HG02763 (cell line): ENCODE results near the gene PHRF1.

ENCODE experiments used
- ATAC-seq: cut with Tn5 transposase; IDR thresholded peaks from one replicate; pipeline ENCODE4 v1.9.1; 2021; ENCODE audit warnings: mild to moderate bottlenecking, moderate library complexity; ENCODE audit not compliant: unreplicated experiment

Gene PHRF1

DNA sequence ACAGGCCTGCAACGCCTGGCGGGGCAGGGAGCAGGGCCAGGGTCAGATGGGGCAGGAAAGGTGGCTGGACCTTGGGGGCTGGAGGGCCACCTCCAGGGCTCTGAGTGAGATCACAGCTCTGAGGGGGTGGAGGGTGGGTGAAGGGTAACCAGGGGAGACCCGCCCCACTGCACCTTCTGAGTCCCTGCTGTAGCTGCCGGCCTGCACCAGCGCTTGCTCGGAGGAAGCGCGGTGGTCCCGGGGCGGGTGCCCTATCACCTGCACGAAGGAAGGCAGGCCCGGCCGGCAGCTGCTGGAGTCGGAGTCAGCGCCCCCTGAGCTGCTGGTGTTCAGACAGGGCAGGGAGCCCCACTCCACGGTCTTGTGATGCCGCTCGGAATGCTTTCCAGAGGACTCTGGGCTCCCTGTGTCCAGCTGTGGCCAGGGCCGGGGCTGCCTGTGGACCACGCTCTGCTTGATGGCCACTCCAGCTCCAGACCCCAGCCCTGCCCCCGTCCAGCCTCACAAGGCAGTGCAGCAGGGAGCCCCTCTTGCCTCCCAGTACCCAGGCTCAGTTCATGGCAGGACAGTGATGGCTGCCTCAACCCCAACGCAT lies 19.5 kb upstream of the PHRF1 start:
- ATAC-seq, result no peak

DNA sequence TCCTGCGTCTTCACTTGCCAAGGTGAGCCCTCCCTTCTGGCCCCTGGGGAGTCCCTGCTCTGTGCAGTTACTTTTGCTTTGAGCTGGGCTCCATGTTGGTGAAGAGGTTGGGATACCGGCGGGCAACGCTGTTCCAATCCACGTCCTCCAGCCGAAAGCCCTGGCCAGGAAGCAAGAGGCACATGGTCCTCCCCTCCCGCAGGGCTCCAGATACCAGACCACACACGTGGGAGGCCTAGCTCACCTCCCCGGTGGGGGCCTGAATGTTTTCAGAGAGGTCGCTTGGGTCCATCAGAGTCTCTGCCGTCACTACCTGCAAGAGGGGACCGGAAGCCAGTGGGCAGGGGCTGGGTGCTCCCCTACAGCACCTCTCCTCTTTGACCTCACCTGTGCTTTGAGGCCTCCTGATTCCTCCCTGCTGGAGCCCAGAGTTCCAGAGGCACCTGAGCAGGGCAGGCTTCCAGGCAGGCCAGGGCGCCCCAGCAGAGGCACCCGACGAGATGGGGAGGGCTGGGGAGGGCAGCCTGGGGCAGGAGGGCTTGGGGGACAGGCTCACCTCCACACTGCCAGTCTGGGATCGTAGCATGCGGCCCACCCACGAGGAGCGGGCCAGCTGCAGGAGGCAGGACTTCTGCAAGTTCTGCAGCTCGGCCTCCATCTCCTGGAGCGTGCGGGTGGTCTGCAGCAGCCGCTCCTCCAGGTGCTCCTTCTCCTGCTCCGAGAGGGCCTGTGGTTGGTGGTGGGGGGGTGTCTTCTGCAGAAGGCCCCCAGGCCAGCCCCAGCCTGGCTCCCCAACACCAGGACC lies 18.7 kb upstream of the PHRF1 start:
- ATAC-seq, result no peak

DNA sequence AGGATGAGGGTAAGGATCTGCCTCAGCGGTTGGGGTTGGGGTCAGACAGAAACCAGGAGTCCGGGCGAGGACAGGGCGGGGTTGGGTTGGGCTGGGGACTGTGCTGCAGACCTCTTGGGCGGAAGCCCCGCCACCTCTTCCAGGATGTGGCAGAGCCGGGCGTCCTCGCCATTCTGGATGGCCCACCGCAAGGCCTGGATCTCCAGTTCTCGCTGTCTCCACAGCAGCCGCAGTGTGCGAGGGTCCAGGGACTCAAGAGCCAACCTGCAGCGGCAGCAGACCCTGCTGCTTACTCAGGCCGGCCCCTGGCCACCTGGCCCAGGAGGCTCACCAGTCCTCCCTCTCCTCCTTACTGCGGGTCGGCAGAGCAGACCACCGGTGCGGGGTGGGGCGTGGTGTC lies 17.8 kb upstream of the PHRF1 start:
- ATAC-seq, result no peak

DNA sequence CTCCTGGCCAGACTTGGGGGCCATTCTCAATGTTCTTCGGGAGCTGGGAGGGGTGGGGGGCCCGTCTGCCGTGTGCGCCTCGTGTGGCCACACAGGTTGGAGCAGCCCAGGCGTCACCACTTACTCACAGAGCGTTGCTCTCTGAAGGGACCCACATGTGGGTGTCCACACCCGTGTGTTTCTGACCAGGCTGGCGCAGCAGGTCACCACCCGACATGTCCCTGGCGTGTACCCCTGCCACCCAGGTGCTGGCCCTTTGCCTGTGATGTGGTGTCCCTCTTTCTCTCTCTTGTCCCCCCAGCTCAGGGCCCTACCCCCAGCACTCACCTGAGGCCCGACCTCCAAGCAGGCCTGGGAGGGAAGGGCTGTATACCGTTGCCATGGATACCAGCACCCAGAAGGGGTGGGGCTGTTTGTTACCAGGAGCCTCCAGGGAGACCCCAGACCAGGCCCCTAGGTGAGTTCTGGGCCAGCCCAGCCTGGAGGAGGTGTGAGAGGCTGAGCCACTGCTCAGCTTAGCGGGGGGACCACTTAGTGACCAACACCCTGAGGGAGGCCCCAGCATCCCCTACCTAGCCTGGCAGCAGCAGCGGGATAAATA lies 17.1 kb upstream of the PHRF1 start:
- ATAC-seq, result no peak

DNA sequence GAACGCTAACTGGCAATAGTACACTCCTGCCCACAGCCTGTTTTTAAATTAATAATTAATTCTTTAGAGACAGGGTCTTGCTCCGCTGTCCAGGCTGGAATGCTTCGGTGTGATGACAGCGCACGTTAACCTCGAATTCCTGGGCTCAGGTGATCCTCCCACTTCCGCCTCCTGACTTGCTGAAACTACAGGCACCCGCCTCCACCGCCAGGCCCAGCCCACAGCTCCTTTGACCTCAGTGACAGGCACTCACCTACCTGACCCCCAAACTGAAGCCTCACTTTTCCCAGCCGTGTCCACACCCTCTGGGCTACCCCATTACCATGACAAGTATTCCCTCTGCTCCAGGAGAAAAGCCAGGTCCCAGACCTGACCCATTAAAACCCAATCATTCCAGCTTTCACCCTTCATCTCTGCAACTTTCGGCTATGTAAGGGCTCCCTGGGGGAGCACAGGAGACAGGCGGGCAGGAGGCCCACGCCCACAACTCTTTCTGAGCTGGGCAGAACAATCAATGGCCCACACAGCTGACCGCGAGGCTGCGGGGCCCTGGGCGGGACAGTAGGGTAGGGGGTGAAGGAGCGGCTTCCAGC lies 16.5 kb upstream of the PHRF1 start:
- ATAC-seq, result no peak

DNA sequence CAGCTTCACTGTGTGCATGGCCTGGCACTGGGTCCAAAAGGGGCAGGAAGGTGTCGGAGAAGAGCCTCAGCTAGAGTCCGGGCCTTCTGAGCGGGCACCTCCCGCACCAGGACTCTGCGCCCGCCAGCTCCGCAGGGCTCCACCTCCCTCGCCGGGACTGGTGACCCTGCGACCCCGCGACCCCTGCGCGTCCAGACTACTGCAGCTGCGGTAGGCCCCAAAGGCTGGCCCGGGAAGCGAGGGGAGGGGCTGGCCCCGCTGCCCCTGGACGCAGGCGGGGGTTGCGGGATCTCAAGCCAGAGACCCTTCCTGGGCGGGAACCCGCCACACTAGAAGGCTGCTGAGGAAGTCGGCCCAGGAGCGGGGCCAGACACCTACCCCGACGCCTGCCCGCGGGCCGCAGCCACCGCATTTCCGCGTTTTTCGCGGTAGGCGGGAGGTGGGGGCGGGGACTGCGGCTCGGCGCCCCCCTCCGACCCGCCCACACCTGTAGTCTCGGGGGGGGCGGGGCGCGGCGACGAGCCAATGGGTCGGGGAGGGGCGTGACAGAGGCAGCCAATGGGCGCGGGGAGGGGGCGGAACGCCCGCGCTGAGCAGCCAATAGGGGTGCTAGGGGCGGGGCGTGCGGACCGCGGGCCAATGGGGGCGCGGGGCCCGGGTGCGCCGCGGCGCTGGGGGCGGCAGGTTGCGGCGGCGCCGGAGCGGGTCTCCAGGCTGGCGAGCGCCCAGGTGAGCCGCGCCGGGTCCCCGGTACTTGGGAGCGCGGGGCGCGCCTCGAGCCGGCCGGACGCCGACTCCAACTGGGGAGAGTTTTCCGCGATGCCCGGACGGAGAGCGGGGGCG lies 15.7 kb upstream of the PHRF1 start, which contains the start of the genes LMNTD2 and RASSF7:
Gene LMNTD2 (minus strand): TSS at position 434 of the 843 bp plus-strand sequence. CDS start 22 bp downstream, at position 412.
Gene RASSF7 (plus strand): TSS at position 666 of the 843 bp plus-strand sequence. CDS start 799 bp downstream, outside the sequence.
- ATAC-seq, result peak; percentile 74

DNA sequence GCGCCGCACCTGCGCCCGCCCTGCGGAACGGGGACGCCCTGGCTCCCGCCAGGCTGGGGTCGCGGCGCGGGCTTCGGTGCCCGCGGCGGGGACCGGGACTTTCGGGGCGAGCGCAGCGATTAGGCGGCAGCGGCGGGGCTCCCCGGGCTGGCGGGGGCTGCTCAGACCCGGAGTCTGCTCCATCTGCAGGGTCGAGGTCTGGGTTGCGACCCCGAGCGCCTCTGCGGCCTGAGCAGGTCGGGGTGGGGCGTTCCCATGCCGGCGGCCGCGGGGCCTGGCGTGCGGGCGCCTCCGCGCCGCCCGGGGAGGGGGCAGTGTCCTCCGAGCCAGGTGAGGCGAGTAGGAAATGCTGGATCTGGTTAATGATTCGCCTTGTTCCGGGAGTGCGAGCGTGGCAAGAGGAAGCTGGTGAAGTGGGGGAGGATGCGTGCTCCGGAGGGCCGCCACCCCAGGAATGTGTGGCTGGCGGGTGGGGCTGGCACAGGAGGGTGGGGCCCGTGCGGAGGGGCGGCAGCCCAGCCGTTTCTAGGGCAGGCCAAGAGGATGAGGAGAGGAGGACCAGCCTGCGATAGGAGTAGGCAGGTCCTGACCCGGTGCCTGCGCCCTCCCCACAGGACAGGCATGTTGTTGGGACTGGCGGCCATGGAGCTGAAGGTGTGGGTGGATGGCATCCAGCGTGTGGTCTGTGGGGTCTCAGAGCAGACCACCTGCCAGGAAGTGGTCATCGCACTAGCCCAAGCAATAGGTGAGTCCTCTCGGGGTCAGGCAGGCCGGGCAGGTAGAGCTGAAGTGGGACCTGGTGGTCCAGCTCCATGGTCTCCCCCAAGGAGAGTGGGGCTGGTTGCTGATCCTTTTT lies 14.9 kb upstream of the PHRF1 start:
- peak; percentile 11 for ATAC-seq

DNA sequence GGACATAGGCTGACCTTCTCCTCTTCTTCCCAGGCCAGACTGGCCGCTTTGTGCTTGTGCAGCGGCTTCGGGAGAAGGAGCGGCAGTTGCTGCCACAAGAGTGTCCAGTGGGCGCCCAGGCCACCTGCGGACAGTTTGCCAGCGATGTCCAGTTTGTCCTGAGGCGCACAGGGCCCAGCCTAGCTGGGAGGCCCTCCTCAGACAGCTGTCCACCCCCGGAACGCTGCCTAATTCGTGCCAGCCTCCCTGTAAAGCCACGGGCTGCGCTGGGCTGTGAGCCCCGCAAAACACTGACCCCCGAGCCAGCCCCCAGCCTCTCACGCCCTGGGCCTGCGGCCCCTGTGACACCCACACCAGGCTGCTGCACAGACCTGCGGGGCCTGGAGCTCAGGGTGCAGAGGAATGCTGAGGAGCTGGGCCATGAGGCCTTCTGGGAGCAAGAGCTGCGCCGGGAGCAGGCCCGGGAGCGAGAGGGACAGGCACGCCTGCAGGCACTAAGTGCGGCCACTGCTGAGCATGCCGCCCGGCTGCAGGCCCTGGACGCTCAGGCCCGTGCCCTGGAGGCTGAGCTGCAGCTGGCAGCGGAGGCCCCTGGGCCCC lies 14.1 kb upstream of the PHRF1 start:
- no peak for ATAC-seq

DNA sequence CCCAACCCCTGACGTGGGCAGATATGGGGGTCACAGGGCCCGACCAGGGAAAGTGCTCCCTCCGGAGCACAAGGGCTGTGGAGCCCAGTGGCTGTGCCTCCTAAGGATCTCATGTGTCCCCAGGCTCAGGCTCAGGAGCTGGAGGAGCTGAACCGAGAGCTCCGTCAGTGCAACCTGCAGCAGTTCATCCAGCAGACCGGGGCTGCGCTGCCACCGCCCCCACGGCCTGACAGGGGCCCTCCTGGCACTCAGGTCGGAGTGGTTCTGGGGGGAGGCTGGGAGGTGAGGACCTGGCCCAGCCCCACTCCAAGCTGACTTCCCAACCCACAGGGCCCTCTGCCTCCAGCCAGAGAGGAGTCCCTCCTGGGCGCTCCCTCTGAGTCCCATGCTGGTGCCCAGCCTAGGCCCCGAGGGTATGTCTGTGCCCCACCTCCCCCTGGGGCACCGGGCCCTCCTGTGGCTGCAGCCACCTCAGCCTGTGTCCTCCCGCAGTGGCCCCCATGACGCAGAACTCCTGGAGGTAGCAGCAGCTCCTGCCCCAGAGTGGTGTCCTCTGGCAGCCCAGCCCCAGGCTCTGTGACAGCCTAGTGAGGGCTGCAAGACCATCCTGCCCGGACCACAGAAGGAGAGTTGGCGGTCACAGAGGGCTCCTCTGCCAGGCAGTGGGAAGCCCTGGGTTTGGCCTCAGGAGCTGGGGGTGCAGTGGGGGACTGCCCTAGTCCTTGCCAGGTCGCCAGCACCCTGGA lies 13.0 kb upstream of the PHRF1 start:
- ATAC-seq, result no peak

DNA sequence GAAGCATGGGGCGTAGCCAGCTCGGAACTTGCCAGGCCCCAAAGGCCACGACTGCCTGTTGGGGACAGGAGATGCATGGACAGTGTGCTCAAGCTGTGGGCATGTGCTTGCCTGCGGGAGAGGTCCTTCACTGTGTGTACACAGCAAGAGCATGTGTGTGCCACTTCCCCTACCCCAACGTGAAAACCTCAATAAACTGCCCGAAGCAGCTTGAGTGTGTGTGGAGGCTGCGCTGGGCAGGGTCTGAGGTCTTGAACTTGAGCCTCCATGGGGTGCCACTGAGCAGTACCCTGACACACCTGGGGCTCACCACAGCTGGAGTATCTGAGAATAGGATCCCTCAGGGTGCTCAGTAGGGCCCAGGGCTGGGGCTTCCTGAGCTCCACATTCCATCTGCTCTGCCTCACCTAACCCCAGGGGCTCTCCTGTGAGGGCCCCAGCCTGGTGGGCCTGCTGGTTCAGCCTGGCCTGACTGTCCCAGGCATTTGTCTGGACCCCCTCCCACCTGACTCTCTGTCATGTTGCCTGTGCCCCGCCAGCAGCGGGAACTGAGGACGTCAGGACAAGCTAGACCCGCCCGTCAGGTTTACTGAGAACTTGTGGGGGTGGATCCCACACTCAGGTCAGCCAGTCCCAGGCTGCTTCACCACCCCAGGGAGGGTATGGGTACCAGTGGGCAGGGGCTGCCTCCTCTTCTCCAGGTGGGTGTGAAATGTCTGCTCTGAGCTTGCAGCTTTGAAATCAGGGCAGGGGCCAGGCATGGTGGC lies 12.3 kb upstream of the PHRF1 start:
- ATAC-seq, result no peak

DNA sequence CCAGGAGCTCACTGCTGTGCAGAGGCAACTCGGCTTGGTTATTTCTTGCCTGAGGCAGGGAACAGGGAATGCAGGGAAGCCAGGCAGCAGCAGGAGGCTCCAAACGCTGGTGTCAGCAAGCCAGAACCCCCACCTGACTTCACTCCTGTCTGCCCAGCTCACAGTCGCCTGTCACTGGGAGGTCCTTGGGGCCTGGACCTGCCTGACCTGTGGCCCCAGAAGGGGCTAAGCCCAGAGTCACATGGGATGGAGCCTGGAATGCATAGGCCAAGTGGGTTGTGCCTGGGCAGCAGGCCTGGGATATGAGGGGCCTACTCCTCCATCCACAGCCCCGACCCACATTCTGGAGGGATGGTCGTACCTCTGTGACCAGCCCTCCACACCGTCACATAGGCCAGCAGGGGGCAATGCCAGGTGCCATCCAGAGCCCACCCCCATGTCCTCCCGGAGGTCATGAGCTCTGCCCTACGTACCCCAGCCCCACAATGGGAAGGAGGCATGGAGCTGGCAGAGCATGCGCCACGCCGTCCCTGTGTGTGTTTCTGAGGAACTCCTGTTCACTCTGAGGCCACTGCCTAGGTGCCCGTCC lies 10.3 kb upstream of the PHRF1 start:
- ATAC-seq, result no peak

DNA sequence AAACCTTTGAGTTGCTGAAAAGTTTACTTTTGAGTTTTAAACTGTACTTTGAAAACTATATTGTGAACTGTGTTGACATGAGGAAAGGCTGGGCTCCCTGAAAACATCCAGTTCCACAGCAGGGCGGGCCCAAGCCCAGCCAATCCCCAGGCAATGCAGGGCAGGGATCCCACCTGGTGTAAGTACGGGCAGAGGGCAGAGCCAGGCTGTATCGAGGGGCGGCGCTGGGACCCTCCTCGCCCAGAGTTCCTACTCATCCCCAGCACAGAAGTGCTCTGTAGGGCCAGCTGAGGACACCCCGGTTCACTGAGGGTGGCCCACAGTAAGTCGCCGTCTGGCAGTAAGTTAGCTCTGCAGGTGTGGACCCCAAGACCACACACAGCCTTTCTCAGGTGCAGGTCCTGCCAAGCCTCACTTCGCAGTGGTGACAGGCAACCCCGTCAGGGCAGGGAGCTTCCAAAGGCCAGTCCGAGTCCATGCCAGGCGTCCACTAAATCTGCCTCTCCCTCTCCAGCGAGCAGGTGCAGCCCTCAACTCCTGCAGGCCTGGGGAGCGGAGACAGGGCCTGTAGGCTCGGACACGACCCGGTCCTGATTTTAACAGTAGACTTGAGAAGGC lies 9.2 kb upstream of the PHRF1 start:
- ATAC-seq, result no peak

DNA sequence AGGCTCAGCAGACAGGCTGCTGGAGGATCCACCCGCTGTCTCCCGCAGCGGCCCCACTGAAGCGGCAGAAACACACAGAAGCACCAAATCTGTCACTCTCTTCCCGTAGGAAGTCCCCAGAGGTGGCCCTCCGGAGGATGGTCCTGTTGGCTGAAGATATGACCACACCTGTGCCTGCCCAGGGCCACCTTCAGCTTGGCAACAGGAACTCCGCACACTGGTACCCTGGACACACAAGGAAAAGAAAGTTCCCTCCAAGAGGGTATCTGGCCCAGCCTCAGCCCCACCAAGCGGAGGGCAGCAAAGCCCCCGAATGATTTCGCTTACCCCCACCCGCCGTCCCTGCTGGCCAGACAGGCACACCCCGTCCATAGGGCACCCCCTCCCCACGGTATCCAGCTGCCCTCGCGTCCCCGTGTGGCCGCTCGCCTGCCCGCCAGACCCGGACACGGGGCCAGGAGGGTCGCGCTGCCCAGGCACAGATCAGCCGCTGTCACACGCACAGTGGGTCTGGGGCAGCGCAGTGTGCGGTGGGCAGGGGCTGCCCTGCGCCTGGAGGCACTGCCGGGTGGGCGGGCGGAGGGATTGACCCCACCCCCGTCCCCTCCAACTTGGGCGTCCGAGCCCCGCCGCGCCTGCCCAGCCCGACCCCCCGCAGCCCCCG lies 8.5 kb upstream of the PHRF1 start:
- peak; percentile 1 for ATAC-seq

DNA sequence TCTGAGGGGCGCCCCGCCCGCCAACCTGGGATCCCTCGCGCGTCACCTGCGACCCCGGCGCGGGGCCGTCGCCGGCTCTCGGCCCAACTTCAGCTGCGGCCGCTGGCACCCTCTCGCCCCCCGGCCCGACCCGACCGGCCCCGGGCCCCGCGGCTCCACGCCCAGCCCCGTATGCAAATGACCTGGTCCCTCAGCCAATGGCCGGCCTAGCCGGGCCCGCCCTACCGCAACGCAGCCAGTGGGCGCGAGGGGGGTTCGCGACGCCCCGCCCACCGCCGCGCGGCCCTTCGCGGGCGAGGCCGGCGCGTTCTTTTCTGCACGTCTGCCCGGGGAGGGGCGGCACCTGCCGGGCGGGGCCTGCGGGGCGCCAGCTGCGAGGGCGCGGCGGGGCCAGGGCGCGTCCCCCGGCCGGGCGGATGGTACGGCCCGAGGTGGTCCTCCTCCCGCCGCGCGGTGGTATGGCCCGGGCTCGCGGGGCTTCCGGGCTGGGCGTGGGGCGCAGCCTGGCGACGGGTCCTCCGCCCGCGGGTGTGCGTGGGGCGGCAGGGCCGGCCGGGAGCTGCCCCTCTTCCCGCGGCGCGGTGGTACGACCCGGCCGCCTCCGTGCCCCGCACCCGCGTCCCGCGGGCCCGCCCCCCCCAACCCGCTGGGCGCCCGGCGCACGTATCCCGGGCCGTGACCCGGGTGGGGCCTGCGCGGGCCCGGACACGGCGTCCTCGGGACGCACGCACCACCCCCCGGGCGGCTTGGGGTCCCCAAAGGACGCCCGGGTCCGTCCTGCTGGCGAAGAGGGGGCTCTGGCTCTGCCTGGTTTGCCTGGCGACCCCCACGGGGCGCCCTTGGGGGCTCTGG lies 7.7 kb upstream of the PHRF1 start:
- peak; percentile 86 for ATAC-seq

DNA sequence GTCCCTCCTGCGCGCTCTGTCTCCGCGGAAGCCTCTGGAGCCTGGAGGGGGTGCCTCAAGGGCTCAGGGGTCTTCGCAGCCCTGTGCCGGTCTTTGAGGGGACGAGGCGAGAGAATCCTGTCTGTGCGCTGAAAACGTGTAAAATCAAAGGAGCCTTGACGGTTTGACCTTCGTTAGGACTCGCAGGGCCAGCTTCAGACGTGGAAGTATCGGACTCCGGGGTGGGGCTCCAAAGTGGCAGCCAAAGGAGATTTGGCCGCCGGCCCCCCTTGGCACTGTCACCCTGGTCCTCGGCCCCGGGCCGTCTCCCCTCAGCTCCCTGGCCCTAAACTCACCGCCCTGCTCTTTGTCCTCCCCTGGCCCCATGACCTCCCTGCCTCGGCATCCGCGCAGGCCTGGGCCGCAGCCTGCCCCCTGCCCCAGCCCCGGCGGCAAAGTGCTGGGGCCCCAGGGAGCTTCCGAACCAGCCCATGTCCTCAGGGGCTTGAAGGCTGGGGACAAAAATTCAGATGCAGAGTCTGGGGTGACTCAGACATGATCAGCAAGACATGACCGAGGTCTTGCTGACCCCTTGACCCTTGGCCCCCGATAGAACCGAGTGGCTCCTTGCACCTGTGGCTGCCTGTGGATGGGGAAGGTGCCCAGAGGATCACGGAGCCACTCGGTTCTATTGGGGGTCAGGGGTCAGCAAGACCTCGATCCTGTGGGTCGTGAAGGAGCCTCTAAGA lies 6.9 kb upstream of the PHRF1 start:
- no peak for ATAC-seq
